Esophagus muscularis mucosa (tissue), 4 donors: Measurements from ENCODE around the gene ACP3.

ENCODE experiments used
- EP300 ChIP-seq: sonication (generic); formaldehyde crosslinking; IDR thresholded peaks from one replicate; pipeline ENCODE4 v1.6.1; 2017; ENCODE audit warnings: antibody characterized with exemption
- POLR2A ChIP-seq: fragments of 450-650 bp; IDR thresholded peaks from one replicate; pipeline ENCODE4 v1.6.1; 2017; ENCODE audit warnings: antibody characterized with exemption, moderate library complexity, mild to moderate bottlenecking, low read depth
- POLR2AphosphoS5 ChIP-seq, 2 donors: sonication (generic); formaldehyde crosslinking; IDR thresholded peaks; one replicate each; pipeline ENCODE4 v1.6.1; 2017; ENCODE audit warnings: antibody characterized with exemption in 2 of 2
- TF ChIP-seq, protein P1 (sequence below), 3 experiments: fragments of 200-600 bp in 2 of 3; fragments of 450-650 bp in 1 of 3; sonication (generic) in 2 of 3; IDR thresholded peaks; one replicate each; pipeline ENCODE4 v1.5.1; 2017 to 2019; ENCODE audit warnings: antibody characterized with exemption in 3 of 3, mild to moderate bottlenecking in 2 of 3, moderate library complexity in 1 of 3

DNA sequence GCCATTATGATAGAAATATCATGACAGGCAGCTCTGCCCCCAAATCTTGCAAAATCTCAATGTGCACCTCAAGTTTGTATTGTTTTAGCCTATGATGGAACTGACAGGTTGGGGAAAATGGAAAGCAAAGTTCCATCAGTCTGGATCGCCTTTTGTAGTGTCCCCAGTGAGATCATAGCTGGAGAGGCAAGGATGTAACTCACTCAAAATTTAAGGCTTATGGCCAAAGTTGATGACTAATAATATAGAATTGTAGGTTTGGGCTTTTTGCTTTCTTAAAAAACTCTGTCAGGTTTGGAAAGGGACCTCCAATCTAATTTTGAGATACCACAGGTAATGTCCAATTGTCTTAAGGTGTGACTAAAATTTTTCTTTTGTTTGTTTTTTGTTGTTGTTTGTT is 1.4 kb upstream of the ACP3 start:
- TF ChIP-seq, protein P1, sequence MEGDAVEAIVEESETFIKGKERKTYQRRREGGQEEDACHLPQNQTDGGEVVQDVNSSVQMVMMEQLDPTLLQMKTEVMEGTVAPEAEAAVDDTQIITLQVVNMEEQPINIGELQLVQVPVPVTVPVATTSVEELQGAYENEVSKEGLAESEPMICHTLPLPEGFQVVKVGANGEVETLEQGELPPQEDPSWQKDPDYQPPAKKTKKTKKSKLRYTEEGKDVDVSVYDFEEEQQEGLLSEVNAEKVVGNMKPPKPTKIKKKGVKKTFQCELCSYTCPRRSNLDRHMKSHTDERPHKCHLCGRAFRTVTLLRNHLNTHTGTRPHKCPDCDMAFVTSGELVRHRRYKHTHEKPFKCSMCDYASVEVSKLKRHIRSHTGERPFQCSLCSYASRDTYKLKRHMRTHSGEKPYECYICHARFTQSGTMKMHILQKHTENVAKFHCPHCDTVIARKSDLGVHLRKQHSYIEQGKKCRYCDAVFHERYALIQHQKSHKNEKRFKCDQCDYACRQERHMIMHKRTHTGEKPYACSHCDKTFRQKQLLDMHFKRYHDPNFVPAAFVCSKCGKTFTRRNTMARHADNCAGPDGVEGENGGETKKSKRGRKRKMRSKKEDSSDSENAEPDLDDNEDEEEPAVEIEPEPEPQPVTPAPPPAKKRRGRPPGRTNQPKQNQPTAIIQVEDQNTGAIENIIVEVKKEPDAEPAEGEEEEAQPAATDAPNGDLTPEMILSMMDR (IDR thresholded peaks at IDR 0.05): no peak
- TF ChIP-seq POLR2AphosphoS5 (IDR thresholded peaks at IDR 0.05): no peak
- TF ChIP-seq POLR2A: no peak
- no peak for TF ChIP-seq EP300
